HG03095 (cell line): ENCODE measurements around the gene SNTG2.

ENCODE experiments used
- ATAC-seq: cut with Tn5 transposase; IDR thresholded peaks from one replicate; pipeline ENCODE4 v1.9.1; 2021; ENCODE audit warnings: moderate library complexity; ENCODE audit not compliant: unreplicated experiment

Gene SNTG2

DNA sequence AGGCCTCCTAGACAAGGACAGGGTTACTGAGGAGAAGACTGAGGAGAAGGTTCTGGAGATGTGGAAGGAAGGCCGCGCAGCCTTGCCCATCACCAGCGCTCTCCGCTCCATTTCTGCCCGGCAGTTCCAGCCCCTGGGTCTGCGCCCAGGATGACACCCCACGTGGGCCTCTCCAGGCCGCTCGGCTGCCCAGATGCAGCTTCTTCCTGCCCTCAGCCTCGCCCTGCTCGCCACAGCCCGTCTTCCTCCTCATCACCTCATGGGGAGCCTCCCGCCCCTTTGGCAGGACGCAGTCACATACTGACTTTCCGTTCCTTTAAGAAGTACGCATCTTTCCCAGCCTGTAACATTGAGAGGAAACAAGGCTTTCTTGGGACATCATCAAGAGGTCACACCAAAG lies 37.1 kb downstream of the SNTG2 start:
- ATAC-seq: no peak

DNA sequence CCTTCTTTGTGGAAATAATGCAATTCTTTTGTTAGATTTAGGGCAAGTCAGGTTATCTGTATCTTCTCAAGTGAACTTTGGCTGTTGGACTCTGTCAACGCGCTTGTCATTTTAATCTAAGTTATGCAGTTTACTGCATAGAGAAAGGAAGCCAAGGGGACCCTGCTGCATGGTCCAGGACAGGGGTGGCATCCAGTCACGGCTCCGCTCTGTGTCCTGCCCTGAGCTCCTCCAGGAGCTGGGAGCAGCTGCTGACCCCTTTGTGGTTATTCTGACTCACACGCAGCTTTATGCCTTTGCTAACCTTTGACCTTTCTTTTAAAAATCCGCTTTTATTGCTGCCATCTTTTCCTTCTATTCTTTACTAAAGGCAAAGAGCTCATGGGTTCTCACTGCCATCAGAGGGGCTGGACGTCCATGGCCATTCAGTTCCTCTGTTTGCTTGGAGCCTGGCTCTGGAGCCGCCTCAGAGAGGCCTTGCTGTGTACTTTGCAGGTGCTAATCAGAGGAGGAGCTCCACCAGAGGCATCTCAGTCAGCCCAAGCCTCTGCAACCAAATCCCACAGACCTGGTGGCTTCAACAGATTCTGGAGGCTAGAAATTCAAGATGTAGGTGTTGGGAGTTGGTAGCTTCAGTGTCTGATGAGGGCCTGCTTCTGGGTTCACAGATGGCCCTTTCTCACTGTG lies 39.3 kb downstream of the SNTG2 start:
- no peak for ATAC-seq

DNA sequence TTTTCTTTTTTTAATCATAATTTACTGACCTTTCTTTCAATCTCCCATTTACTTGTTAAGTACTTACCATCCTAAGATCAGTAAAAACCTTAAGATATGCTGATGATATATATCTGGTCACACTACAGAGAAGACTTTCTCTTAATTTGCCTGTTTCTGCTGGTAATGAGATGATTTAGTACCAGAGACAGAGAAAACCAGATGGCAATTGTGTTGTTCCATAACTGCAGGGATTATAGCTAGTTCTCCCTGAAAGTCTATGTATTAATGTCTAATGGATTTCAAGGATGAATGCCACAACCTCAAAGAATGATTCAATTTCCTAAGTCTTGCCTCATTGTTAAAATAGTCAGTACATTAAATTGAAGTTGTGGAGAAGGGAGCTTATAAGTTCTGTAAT lies 40.3 kb downstream of the SNTG2 start:
- ATAC-seq: no peak

DNA sequence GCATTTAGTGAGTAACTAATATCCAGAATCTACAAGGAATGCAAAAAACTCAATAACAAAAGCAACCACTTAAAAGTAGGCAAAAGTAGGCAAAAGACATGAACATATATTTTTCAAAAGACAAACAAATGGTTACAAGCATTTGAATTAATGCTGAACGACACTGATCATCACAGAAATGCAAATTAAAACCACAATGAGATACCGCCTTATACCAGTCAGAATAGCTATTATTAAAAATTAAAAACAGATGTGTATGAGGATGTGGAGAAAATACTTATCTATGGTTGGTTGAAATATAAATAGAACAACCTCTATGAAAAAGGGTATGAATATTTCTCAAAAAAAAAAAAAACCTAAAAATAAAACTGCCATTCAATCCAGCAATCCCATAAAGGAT lies 51.7 kb downstream of the SNTG2 start:
- no peak for ATAC-seq

DNA sequence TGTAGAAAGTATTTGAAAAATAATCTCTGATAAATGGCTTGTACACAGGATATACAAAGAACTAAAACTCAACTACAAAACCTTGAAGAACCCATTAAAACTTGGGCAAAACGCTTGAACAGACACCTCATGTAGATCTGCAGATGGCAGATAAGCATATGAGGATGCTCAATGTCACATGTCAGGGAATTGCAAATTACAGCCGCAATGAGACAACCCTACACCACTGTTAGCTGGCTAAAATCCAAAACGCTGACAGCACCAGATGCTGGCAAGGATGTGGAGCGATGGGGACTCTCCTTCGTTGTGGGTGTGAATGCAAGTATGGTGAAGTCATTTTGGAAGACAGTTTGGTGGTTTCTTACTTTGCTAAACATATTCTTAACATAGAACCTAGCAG lies 53.7 kb downstream of the SNTG2 start:
- no peak for ATAC-seq

DNA sequence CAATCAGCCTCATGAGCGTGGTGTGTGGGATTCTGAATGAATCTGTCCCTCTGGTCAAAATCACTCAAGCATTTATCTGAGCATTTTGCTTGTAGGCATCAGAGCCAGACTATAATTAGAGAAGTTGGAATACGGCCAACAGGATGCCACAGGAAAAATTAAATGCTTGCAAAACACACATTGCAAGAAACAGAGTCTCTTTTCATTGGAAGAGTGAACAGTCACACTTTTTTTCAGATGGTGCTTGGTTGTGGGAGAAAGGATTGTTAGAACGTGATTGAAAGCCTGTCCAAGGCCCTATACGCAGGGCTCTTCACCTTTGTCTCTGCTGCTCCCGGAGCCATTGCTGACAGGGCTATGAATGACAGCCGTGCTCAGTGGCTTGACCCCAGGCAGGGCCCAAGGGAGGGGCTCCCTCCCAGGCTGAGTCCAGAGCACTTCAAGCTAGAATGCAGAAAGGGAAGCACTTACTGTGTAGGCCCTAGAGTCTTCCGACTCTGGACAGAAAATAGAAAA lies 59.8 kb downstream of the SNTG2 start:
- no peak for ATAC-seq

DNA sequence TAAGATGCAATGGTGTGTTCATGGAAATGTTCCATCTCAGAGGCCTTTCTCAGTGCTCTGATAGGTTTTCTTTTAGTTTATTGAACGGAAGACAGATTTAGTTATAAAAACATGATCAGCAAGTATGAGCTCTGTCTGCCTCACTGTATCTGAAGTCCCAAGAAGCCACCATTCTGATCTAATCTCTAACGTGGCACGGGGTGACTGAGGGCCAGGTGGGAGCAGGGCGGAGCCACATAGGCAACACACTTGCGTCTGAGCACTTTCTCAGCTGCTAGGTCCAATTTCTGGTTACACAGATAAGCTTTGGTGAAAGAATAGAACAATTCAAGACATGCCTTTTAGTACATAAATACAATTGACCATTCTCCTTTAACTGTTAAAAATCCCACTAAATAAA lies 60.4 kb downstream of the SNTG2 start:
- ATAC-seq: no peak

DNA sequence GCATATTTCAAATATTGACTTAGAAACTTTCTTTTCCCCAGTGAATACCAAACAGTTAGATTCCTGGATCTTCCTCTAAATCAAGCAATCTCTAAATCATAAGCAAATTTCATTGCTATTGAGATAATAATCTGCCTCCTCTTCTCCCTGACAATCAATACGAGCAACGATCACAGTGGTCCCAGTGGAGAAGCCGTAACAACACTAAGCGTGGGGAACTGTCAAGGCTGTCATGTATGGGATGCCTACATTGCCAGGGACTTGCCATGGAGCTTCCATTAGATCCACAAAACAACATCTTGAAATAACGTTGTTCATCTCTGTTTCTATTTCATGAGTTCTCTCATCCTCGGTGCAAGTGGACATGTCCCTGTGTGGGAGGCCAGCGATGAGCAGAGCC lies 61.3 kb downstream of the SNTG2 start:
- ATAC-seq: no peak

DNA sequence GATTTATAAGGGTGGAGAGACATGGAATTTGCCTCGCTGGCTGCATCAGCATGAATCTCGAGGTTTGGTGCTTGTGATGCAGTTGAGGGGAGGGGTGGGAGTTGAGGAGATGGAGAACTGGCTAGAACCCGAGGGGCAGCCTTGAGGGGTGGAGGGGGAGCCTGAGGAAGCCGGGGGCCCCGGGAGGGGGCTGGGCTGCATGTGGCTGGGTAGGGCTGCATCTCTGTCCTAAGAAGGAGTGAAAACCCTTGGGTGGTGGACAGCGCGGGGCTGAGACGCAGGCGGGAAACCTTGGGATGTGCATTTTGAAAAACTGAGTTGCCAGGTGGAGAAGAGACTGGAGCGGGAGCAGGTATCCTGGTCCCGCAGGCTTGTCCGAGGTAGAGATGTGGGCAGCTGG lies 64.2 kb downstream of the SNTG2 start:
- no peak for ATAC-seq

DNA sequence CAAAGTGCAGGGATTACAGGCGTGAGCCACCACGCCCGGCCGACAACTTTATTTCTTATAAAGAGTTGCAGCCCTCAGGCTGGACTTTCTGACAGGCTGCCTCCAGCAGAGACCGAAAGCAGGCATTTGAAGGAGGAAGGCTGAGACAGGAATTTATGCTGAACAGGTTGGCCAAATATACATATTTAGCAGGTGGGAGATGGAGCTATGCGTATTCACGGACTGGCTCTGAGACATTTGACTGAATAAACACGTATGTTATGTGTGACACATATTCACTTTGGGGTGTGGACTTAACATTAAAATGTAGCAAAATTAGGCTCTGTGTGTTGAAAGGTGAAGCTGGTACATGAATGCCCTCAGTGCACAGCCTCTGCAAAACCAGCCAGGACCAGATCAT lies 65.9 kb downstream of the SNTG2 start:
- no peak for ATAC-seq

DNA sequence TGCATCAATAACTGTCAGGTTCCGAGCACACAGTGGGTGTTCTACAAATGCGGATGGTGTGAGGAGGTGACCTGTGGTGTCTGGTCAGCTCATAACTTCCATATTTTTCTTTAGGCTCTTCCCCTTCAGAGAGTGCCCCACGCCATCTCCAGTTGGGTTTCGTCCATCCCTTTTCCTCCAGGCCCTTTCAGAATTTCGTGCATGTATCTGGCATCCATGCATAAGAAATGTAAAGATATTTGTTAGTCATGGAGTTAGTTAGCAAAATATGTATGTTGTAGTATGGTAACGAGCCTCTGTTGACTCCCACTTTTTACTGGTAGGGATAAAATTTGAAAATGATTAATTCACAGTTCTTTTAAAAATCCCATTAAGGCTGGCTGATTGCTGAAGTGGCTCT lies 67.2 kb downstream of the SNTG2 start:
- no peak for ATAC-seq

DNA sequence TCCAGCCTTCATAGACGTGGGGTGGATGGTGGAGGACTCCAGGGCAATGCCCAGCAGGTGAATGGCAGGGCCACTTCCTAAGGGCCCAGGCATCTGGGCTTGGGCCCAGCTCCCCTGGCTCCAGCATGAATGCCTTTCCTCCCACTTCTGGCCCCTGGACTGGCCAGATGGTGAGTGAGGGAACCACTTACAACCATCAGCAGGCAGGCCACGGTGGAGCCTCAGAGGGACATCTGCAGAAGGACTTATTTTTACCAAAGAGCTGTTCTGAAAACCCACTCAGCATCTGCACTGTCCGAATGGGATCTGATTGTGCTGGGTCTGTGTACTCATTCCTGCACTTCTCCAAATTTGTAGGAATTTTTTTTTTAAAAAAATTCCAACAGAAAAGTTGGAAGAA lies 69.6 kb downstream of the SNTG2 start:
- ATAC-seq: no peak

DNA sequence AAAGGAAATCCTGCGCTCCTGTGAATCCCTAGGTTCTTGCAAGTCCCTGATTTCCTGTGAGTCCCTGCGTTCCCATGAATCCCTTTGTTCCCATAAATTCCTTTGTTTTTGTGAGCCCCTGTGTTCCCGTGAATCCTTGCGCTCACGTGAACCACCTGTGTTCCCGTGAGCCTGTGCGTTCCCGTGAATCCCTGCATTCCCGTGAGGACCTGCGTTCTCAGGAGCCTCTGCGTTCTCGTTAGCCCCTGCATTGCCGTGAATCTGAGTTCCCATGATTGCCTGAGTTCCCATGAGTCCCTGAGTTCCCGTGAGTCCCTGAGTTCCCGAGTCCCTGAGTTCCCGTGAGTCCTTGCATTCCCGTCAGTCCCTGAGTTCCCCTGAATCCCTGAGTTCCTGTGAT lies 71.5 kb downstream of the SNTG2 start:
- ATAC-seq: no peak

DNA sequence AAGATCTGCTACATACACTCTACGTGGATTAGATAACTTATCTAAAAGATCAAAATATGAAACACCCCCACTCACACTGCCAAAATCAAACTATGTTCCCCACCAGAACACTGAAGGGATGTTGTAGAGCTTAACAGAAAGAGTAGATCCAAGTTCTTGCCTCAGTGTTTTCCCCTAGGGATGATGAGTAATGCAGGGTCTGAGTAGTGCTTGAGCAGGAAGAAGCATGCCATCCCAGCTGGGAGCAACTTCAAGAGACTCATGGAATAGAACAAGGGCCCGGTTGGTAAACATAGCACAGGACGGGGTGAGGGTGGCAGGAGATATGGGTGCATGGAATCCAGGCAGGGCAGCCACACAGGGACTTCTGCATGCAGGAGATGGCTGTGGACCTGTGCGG lies 74.3 kb downstream of the SNTG2 start:
- ATAC-seq: no peak

DNA sequence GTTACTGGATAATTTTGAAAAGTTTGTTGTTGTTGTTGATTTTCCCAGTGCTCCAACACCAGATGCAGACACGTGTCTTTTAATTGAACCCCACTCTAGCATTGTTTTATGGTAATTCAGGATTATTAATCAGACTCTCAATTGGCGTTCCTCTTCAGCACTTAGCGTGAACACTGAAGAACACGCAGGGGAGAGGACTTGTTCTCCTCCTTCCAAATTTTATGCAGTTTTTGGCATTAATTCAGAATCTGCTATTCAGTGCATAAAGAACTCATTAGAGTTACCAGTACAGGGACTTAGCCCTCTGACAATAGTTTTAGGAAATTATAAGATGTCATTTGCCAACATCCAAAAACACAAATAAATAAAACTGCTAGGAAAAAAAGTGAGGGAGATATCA lies 75.5 kb downstream of the SNTG2 start:
- ATAC-seq: no peak

DNA sequence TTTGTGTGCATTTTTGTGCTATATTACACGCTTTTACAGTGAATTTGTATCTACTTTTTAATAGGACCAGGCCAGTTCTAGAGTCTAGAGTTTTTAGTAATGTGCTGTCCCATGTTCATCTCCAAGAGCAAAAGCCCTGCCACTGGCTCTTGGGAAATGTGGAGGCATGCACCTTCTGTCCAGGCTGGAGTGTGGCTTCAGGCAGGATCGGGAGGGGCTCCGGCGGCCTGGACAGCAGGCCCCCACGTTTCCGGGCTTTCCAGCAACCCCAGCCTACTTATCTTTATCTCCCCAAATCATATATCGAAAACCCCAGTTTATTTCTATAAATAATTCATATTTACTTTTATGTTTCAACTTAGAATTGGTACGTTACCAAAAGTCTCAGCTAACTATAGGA lies 78.2 kb downstream of the SNTG2 start:
- no peak for ATAC-seq

DNA sequence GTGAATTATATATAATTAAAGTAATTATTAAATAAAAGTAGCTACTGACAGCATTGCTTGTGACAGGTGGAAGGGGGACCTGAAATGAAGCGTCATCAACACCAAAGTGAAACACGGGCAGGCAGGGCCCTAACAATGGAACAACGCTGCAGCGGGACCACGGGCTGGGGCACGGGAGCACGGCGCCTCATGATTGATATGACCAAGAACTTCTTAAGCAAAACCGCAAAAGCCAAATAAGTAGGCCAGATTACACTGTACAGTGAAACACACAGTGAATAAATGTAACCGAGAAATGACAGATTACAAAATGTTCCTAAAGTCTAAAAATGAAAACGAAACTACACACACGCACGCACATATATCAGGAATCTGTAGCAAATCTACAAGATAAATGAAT lies 81.4 kb downstream of the SNTG2 start:
- ATAC-seq: no peak

DNA sequence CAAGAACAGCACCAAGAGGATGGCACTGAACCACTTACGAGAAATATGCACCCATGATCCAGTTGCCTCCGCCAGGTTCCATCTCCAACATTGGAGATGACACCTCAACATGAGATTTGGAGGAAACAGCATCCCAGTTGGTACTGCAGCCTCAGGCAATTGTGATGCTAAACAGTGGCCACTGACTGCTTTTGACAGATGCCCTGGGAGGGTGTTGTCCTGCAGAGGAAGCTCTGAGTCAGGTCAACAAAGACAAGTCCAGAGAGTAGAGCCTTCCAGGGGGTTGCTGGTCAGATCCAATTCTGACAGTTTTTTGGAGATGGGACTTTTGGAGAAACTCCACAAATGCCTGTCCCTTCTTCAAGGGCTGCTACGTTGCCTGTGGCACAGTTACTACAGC lies 82.4 kb downstream of the SNTG2 start:
- ATAC-seq: no peak

DNA sequence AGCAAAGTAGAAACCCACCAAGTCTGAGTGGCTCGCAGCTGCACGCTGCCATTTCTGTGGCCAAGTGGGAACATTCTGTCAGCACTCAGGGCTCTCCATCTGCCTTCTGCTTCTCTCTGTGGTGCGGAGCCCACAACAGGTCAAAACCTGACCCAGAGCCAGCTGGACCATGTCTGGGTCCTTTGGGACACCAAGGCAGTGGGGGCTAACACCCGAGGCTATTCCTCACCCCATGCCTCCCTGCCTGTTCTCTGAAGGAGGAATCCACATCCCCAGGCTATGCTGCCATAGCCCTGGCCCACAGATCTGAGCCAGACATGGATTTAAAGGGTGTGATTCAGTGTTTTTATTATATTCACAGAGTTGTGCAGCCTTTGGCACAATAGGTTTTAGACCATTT lies 86.4 kb downstream of the SNTG2 start:
- ATAC-seq: no peak

DNA sequence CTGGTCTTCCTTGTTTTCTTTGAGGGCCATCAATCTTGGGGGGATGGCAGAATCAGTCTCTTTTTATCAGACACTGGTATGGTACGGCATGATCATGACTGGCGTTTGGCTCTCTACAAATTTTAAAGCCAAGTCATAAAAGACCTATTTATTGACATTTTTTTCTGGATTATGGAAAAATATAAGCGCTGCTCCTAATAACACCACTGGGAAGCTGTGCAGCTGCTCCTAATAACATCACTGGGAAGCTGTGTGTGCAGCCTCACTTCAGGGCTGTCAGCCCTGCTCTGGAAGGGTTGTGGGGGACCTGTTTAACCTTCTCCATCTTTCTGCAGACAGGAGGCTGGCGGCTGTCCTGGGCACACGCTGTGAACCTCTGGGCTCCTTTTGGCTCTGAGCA lies 88.9 kb downstream of the SNTG2 start:
- ATAC-seq: no peak

DNA sequence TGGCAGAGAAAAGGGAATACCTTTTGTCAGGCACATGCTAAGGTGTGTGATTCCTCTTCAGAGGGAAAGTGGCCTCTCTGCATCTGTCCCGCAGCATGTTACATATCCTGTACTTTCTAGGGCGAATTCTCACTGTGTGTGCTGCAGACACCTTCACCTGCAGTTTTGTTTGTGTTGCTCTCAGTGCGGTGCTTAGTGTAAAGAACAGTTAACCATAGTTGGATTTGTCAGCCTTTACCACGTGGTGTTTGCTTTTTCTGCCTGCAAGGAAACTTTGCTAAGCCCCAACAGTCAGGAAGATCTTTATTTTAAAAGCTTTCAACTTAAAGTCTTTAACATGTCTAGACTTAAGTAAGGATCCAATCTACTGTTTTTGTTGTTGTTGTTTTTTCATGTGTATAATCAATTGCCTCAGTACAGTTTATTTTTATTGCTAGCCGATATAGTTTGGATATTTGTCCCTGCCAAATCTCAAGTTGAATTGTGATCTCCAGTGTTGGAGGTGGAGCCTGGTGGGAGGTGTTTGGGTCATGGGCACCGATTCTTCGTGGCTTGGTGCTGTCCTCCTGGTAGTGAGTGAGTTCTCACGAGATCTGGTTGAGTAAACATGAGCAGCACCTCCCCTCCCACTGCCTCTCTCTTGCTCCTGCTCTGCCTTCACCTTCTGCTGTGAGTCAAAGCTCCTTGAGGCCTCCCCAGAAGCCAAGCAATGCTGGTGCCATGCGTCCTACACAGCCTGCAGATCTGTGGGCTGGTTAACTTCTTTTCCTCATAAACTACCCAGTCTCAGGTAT lies 90.6 kb downstream of the SNTG2 start:
- no peak for ATAC-seq

DNA sequence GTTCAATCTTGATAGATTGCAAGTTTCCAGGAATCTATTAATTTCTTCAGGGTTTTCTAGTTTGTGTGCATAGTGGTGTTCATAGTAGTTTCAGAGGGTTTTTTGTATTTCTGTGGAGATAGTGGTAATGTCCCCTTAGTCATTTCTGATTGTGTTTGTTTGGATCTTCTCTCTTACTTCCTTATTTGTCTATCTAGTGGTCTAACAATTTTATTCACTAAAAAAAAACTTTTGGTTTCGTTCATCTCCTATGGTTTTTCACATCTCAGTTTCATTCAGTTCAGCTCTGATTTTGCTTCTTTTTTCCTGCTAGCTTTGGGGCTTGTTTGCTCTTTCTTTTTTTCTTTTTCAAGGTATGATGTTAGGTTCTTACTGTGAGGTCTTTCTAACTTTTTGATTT lies 94.5 kb downstream of the SNTG2 start:
- no peak for ATAC-seq

DNA sequence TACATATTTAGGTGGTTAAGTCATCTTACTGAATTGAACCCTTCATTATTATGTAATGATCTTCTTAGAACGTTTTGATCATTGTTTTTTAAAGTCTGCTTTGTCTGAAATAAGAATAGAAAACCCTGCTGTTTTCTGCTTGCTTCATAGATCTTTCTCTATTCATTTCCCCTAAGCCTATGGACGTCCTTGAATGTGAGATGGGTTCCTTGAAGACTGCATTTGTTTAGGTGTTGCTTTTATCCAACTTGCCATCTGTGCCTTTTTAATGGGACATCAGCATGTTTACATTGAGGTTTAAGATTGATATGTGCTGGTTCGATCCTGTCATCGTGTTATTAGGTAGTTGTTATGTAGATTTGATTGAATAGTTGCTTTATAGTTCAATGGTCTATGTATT lies 95.4 kb downstream of the SNTG2 start:
- no peak for ATAC-seq
